Breast epithelium (tissue), 3 donors: ENCODE results near the gene NACC2.

Source experiments
- CTCF ChIP-seq, 3 donors: fragments of 450-650 bp; IDR thresholded peaks; one replicate each; pipeline ENCODE4 v1.5.1; 2016 to 2017; ENCODE audit warnings: antibody characterized with exemption in 3 of 3, mild to moderate bottlenecking in 3 of 3, moderate library complexity in 3 of 3
- POLR2A ChIP-seq: fragments of 450-650 bp; IDR thresholded peaks from one replicate; pipeline ENCODE4 v1.6.1; 2016; ENCODE audit warnings: antibody characterized with exemption, mild to moderate bottlenecking, moderate library complexity
- POLR2AphosphoS5 ChIP-seq, 3 donors: sonication (generic); formaldehyde crosslinking; IDR thresholded peaks; one replicate each; pipeline ENCODE4 v1.6.1; 2017; ENCODE audit warnings: antibody characterized with exemption in 3 of 3

- TF ChIP-seq CTCF (IDR thresholded peaks at IDR 0.05) = no peak
- no peak for TF ChIP-seq POLR2A
- TF ChIP-seq POLR2AphosphoS5 (IDR thresholded peaks at IDR 0.05) = no peak
Observed at GRCh38 chr9:135985459-135985774, 109.7 kb downstream of the NACC2 start.
